AG10803 (cell line): ENCODE measurements around the gene SMAD6.

Experiments
- DNase-seq: peaks from one replicate; pipeline ENCODE4 v3.0.0; 2010; ENCODE audit warnings: low read depth
- H3K4me3 ChIP-seq: 2 replicates; pipeline ENCODE4 v1.5.1; 2011; ENCODE audit warnings: mild to moderate bottlenecking, low read length, control low read depth
- TF ChIP-seq, protein P1 (sequence below): conservative IDR thresholded peaks from 2 replicates; pipeline ENCODE4 v1.5.1; 2011; ENCODE audit warnings: mild to moderate bottlenecking, low read length, control low read depth, inconsistent platforms

The SMAD6 gene

DNA sequence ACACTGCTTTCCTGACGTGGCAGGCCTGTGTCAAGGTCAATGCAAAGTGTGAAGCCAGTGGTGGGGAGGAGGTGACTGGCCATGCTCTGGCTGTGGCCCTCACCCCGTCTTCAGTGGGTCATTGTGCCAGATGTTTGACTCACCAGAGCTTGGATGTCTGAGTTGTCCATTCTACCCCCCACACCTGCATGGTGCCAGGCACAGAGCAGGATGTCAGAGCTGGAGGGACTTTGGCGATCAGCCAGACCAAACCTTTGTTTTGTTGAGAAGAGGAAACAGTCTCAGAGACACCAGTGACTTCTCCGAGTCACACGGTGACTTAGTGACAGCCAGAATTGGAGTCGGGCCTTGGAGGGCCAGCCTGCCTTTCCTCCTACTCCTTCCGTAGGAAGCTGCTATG lies 49.5 kb downstream of the SMAD6 start:
- TF ChIP-seq, protein P1, sequence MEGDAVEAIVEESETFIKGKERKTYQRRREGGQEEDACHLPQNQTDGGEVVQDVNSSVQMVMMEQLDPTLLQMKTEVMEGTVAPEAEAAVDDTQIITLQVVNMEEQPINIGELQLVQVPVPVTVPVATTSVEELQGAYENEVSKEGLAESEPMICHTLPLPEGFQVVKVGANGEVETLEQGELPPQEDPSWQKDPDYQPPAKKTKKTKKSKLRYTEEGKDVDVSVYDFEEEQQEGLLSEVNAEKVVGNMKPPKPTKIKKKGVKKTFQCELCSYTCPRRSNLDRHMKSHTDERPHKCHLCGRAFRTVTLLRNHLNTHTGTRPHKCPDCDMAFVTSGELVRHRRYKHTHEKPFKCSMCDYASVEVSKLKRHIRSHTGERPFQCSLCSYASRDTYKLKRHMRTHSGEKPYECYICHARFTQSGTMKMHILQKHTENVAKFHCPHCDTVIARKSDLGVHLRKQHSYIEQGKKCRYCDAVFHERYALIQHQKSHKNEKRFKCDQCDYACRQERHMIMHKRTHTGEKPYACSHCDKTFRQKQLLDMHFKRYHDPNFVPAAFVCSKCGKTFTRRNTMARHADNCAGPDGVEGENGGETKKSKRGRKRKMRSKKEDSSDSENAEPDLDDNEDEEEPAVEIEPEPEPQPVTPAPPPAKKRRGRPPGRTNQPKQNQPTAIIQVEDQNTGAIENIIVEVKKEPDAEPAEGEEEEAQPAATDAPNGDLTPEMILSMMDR, result no peak
- DNase-seq, result no peak
- no peak overlapping the region for H3K4me3 ChIP-seq

DNA sequence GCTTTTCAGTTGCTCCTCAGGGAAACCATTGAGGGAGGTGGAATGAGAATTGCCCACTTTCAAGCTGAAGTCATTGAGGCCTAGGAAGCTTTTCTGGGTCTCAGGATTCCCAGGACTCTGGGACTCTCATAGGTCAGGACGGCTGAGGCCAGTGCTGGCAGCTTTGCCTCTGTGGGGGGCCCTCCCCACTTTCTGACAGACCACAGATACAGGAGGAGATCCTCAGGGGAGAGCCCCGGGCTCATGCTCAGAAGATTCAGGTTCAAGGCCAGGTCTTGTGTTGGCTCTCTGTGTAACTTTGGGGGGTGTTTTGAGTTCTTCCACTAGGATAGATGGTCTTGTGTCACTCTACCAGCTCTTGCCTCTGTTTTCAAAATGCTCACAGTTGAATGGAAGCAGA lies 50.0 kb downstream of the SMAD6 start:
- H3K4me3 ChIP-seq, result no peak overlapping the region
- DNase-seq, result no peak
- TF ChIP-seq, protein P1, result no peak

DNA sequence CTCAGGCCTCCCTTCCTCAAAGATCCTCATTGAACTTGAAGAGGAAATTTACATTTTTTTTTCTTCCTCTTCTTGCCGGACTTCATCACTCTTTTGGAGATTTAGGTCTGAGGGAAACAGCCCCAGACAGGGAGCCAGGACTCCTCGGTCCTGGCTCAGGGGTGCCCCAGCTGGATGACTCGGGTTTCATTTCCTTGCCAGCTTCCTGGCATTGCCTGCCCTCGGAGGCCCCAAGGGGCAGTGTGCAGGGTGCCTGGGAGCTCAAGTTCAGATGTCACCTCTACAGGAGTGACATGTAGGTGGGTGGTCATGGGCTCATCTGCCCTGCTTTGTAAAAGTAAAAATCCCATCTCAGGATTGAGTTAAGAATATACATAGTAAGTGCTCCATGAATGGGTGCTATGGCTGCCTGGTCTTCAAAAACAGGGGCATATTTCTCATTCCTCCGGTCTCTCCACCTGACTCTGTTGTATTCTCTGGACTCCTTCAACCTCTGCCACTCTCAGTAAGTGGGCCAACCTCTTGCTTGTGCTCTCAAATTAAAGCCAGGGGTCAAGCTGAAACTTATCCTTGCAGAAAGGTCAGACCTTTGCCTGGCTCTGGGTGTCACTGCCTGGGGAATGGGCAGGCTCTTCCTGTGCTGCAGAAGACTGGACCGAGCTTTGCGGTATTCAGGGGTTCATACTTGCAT lies 51.8 kb downstream of the SMAD6 start:
- no peak overlapping the region for H3K4me3 ChIP-seq
- no peak for DNase-seq
- TF ChIP-seq, protein P1, result no peak

DNA sequence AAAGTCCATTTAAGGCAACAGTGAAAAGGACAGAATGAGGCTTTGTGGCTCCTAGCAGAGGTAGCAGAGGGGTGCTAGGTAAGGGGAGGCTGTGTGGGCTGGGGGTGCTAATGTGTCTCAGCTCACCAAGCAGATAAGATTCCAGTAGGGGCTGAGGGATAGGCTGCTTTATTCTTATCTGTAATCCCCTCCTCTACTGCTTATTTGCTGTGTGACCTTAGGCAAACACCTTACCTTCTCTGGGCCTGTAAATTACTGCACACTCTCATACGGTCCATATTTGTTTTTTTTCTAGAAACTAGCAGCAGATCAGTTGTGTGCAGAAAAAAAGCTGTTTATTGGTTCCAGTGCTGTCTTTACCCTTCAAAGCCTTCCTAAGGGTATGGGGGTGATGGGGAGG lies 52.8 kb downstream of the SMAD6 start:
- no peak overlapping the region for H3K4me3 ChIP-seq
- DNase-seq, result no peak
- TF ChIP-seq, protein P1, result no peak

DNA sequence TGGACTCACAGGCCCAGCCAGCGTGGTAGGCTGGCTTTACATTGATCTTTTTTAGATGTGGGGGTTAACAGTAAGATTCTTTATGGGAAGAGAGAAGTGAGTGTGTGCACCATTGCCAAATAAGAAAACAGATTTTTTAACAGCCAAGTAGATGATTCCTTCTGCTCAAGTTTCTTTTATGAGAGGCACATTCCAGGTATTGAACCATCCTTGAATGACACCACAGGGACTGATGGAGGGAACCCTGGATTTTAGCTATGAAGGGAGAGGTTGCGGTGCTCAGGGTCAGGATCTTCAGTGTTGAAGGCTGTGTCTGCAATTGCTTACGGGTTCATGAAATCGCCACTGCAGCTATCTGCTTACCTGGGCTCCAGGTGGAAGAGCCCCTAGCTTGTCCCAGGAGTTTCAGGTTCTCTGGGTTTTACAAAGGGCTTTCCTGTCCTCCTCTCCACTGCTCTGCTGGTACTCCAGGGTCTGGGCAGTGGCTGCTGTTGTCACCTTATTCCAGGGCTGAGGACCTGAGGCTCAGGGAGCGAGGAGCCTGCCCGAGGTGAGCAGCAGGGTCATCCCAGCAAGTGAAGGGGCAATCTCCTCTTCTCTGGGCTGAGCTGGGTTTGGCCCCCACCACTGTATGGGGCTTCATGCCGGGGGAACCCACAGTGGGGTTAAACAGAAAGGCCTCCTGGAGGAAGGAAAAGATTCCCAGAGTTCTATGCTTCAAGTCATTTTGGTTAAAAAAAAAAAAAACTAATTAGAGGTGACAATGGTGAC lies 53.4 kb downstream of the SMAD6 start:
- DNase-seq, result no peak
- TF ChIP-seq, protein P1, result no peak
- H3K4me3 ChIP-seq, result no peak overlapping the region

DNA sequence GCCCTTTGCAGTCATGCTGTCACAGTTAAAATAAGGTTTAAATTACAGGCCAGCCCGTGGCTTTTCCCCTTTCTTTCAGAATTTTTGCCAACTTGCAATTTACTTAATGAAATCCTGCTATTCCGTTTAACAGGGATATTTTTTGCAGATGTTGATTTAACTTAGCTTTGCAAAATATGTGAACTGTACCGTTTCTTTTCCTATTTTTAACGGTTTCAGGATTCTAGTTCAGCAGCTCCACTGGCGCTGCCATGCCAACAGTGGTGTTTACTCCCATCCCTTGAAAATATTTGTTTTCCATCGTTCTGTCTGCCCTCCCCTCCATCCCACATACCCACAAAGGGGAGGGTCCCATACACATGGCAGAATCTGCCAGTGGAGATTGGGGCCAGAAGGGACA lies 54.3 kb downstream of the SMAD6 start:
- TF ChIP-seq, protein P1, result no peak
- peak; percentile 48 for DNase-seq
- no peak overlapping the region for H3K4me3 ChIP-seq

DNA sequence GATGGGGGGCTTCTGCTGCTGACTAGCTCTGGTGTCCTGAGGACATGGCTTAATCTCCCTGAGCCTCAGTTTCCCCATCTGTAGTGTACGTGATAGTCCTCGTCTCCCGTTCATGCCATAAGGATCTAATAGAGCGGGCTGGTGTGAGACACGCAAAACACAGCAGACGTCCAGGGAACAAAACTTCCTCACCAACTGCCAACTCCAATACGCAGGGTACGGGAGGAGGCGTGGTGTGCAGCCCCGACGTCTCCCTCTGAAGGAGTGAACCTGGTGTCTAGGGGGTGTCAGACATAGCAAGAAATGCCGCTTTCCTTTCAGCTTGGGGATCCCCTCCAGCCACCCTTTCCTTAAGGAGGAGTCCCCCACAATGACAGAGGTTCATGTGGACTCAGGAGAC lies 55.0 kb downstream of the SMAD6 start:
- DNase-seq, result no peak
- H3K4me3 ChIP-seq, result no peak overlapping the region
- TF ChIP-seq, protein P1, result no peak
